Muscle layer of colon (tissue), 2 donors: Measurements from ENCODE around the gene SORCS2.
A peak's percentile ranks its signal among the peaks of the same experiment; 100 is the strongest.

Experiments used
- H3K27ac ChIP-seq: one replicate; pipeline ENCODE4 v1.7.0; 2013; ENCODE audit warnings: low read depth, mild to moderate bottlenecking, low read length, moderate library complexity
- H3K27me3 ChIP-seq, 2 donors: one replicate each; pipeline ENCODE4 v1.7.0; 2013; ENCODE audit warnings: low read length in 2 of 2, mild to moderate bottlenecking in 2 of 2; ENCODE audit not compliant: insufficient read depth in 2 of 2, control insufficient read depth in 1 of 2
- H3K36me3 ChIP-seq: one replicate; pipeline ENCODE4 v1.7.0; 2013; ENCODE audit warnings: mild to moderate bottlenecking, low read length; ENCODE audit not compliant: insufficient read depth
- H3K4me1 ChIP-seq: one replicate; pipeline ENCODE4 v1.7.0; 2013; ENCODE audit warnings: mild to moderate bottlenecking, low read length; ENCODE audit not compliant: insufficient read depth
- H3K4me3 ChIP-seq, 2 donors: one replicate each; pipeline ENCODE4 v1.7.0; 2013; ENCODE audit warnings: low read length in 2 of 2, low read depth in 1 of 2, mild to moderate bottlenecking in 1 of 2, moderate library complexity in 1 of 2
- H3K9ac ChIP-seq: one replicate; pipeline ENCODE4 v1.7.0; 2013; ENCODE audit warnings: low read length
- H3K9me3 ChIP-seq: one replicate; pipeline ENCODE4 v1.7.0; 2013; ENCODE audit warnings: mild to moderate bottlenecking, low read length
- donor health status: abdominal sarcoma.
- donor health status: Adenocarcinoma of cecum.

SORCS2 gene

GRCh38 chr4:7742807-7743280, 550.5 kb downstream of the SORCS2 start:
- H3K9ac ChIP-seq, result no peak overlapping the region
- no peak overlapping the region for H3K27ac ChIP-seq
- peaks cover 16% of the 10 kb centered on the region for H3K4me1 ChIP-seq
- H3K36me3 ChIP-seq, result no peaks in the 10 kb centered on the region
- H3K9me3 ChIP-seq, result no peaks in the 10 kb centered on the region
- H3K27me3 ChIP-seq, result no peaks in the 10 kb centered on the region
- H3K4me3 ChIP-seq, result no peak overlapping the region

- Histone ChIP-seq H3K4me1 (peaks cover 16% of the 10 kb centered on the region), H3K27ac (peak overlapping the region; percentile 4), H3K27me3 (no peaks in the 10 kb centered on the region), H3K36me3 (no peaks in the 10 kb centered on the region), H3K9me3 (no peaks in the 10 kb centered on the region), H3K9ac (no peak overlapping the region), H3K4me3 (no peak overlapping the region)
These were observed 551.9 kb downstream of the SORCS2 start for GRCh38 chr4:7744142-7744804.

- Histone ChIP-seq H3K27me3 (no peaks in the 10 kb centered on the region), H3K9me3 (no peaks in the 10 kb centered on the region), H3K27ac (no peak overlapping the region), H3K36me3 (no peaks in the 10 kb centered on the region), H3K4me1 (peaks cover 16% of the 10 kb centered on the region), H3K9ac (no peak overlapping the region), H3K4me3 (no peak overlapping the region)
These were observed 553.1 kb downstream of the SORCS2 start for GRCh38 chr4:7745301-7745885.

- H3K27ac ChIP-seq, result no peak overlapping the region
- no peaks in the 10 kb centered on the region for H3K27me3 ChIP-seq
- H3K4me1 ChIP-seq, result peaks cover 20% of the 10 kb centered on the region
- no peak overlapping the region for H3K4me3 ChIP-seq
- H3K9ac ChIP-seq, result no peak overlapping the region
- no peaks in the 10 kb centered on the region for H3K9me3 ChIP-seq
- no peaks in the 10 kb centered on the region for H3K36me3 ChIP-seq
These were observed 554.2 kb downstream of the SORCS2 start for GRCh38 chr4:7746351-7747061.

GRCh38 chr4:7747062-7747385, 554.7 kb downstream of the SORCS2 start:
- H3K36me3 ChIP-seq, result no peaks in the 10 kb centered on the region
- no peak overlapping the region for H3K9ac ChIP-seq
- H3K27ac ChIP-seq, result no peak overlapping the region
- no peaks in the 10 kb centered on the region for H3K27me3 ChIP-seq
- H3K4me1 ChIP-seq, result peaks cover 20% of the 10 kb centered on the region
- no peak overlapping the region for H3K4me3 ChIP-seq
- H3K9me3 ChIP-seq, result no peaks in the 10 kb centered on the region

GRCh38 chr4:7747566-7747965, 555.2 kb downstream of the SORCS2 start:
- no peaks in the 10 kb centered on the region for H3K27me3 ChIP-seq
- H3K9me3 ChIP-seq, result no peaks in the 10 kb centered on the region
- peaks cover 20% of the 10 kb centered on the region for H3K4me1 ChIP-seq
- no peak overlapping the region for H3K4me3 ChIP-seq
- no peak overlapping the region for H3K27ac ChIP-seq
- H3K9ac ChIP-seq, result no peak overlapping the region
- H3K36me3 ChIP-seq, result no peaks in the 10 kb centered on the region

- Histone ChIP-seq H3K27ac (no peak overlapping the region), H3K27me3 (no peaks in the 10 kb centered on the region), H3K9me3 (no peaks in the 10 kb centered on the region), H3K4me3 (no peak overlapping the region), H3K4me1 (peaks cover 8% of the 10 kb centered on the region), H3K9ac (no peak overlapping the region), H3K36me3 (no peaks in the 10 kb centered on the region)
These were observed 558.2 kb downstream of the SORCS2 start for GRCh38 chr4:7750523-7750922.

GRCh38 chr4:7750972-7751371, 558.6 kb downstream of the SORCS2 start:
- Histone ChIP-seq H3K9ac (no peak overlapping the region), H3K4me3 (no peak overlapping the region), H3K36me3 (no peaks in the 10 kb centered on the region), H3K9me3 (no peaks in the 10 kb centered on the region), H3K27ac (no peak overlapping the region), H3K27me3 (no peaks in the 10 kb centered on the region), H3K4me1 (peaks cover 8% of the 10 kb centered on the region)

- Histone ChIP-seq H3K4me3 (no peak overlapping the region), H3K27ac (no peak overlapping the region), H3K36me3 (no peaks in the 10 kb centered on the region), H3K9me3 (no peaks in the 10 kb centered on the region), H3K9ac (no peak overlapping the region), H3K4me1 (peaks cover 18% of the 10 kb centered on the region), H3K27me3 (no peaks in the 10 kb centered on the region)
These were observed 560.3 kb downstream of the SORCS2 start for GRCh38 chr4:7752649-7753048.

GRCh38 chr4:7753271-7753670, 560.9 kb downstream of the SORCS2 start:
- Histone ChIP-seq H3K4me1 (peaks cover 25% of the 10 kb centered on the region), H3K4me3 (no peak overlapping the region), H3K9ac (no peak overlapping the region), H3K36me3 (no peaks in the 10 kb centered on the region), H3K27me3 (no peaks in the 10 kb centered on the region), H3K27ac (no peak overlapping the region), H3K9me3 (no peaks in the 10 kb centered on the region)

- H3K4me3 ChIP-seq, result no peak overlapping the region
- H3K27me3 ChIP-seq, result no peaks in the 10 kb centered on the region
- H3K27ac ChIP-seq, result no peak overlapping the region
- H3K36me3 ChIP-seq, result no peaks in the 10 kb centered on the region
- H3K9ac ChIP-seq, result no peak overlapping the region
- H3K9me3 ChIP-seq, result no peaks in the 10 kb centered on the region
- peaks cover 29% of the 10 kb centered on the region for H3K4me1 ChIP-seq
These were observed 561.7 kb downstream of the SORCS2 start for GRCh38 chr4:7753931-7754465.
